K562 (cell line): Measurements from ENCODE around the gene ADCY5.

Experiments
- ATF3 ChIP-seq, 2 experiments: fragments of 450-650 bp in 1 of 2; sonication (generic) in 1 of 2; formaldehyde crosslinking in 1 of 2; IDR thresholded peaks in 1 of 2; conservative IDR thresholded peaks in 1 of 2; 2 replicates each; pipeline versions ENCODE4 v1.6.1 to v1.8.1; 2016 to 2023; ENCODE audit warnings: mild to moderate bottlenecking in 2 of 2, moderate library complexity in 2 of 2, inconsistent platforms in 1 of 2, missing genetic modification reagents in 1 of 2
- BCL6 ChIP-seq: fragments of 250-450 bp; sonication (Bioruptor Pico); IDR thresholded peaks from 2 replicates; pipeline ENCODE4 v1.4.0; 2020
- BRCA1 ChIP-seq, 2 experiments: fragments of 450-650 bp in 1 of 2; sonication (generic) in 1 of 2; formaldehyde crosslinking in 1 of 2; IDR thresholded peaks; 2 replicates each; pipeline versions ENCODE4 v1.5.0 to v1.6.1; 2017 to 2020; ENCODE audit warnings: mild to moderate bottlenecking in 1 of 2, missing genetic modification reagents in 1 of 2
- CTCF ChIP-seq, 3 experiments: IDR thresholded peaks in 2 of 3; conservative IDR thresholded peaks in 1 of 3; 2 replicates each; pipeline ENCODE4 v1.5.1; 2011 to 2012; ENCODE audit warnings: low read length in 3 of 3, mild to moderate bottlenecking in 3 of 3, control low read depth in 2 of 3, improper control_type of control experiment in 1 of 3, inconsistent platforms in 1 of 3, low read depth in 1 of 3, mixed read lengths in 1 of 3, moderate library complexity in 1 of 3; ENCODE audit not compliant: insufficient read depth in 2 of 3
- EZH2 ChIP-seq: IDR thresholded peaks from 2 replicates; pipeline ENCODE4 v1.6.1; 2012; ENCODE audit warnings: low read depth, mild to moderate bottlenecking, inconsistent platforms, low read length, borderline replicate concordance
- MTF1 ChIP-seq: fragments of 250-450 bp; sonication (Bioruptor Pico); IDR thresholded peaks from 2 replicates; pipeline ENCODE4 v1.9.0; 2021; ENCODE audit warnings: moderate library complexity, mild to moderate bottlenecking, inconsistent platforms, borderline replicate concordance
- PHF20 ChIP-seq: fragments of 450-650 bp; IDR thresholded peaks from 2 replicates; pipeline ENCODE4 v1.6.1; 2018; ENCODE audit not compliant: partially characterized antibody
- RCOR1 ChIP-seq, 2 experiments: IDR thresholded peaks; 2 replicates each; pipeline ENCODE4 v1.6.1; 2012; ENCODE audit warnings: low read depth in 2 of 2, low read length in 2 of 2, borderline replicate concordance in 1 of 2, improper control_type of control experiment in 1 of 2
- ZNF639 ChIP-seq, 2 experiments: fragments of 200-800 bp in 1 of 2; sonication (Bioruptor generic) in 1 of 2; sonication (generic) in 1 of 2; formaldehyde crosslinking in 1 of 2; IDR thresholded peaks in 1 of 2; conservative IDR thresholded peaks in 1 of 2; 2 replicates each; pipeline versions ENCODE4 v1.5.0 to v1.6.1; 2016 to 2020; ENCODE audit warnings: missing compliant biosample characterization in 1 of 2, missing genetic modification characterization in 1 of 2, missing genetic modification reagents in 1 of 2

GRCh38 chr3:123305192-123305591 is 143.7 kb downstream of the ADCY5 start:
- TF ChIP-seq CTCF (IDR thresholded peaks at IDR 0.05 in 2 of 3, conservative IDR thresholded peaks at IDR 0.05 in 1 of 3; ENCODE audit: insufficient read depth in 2 of 3, low read depth in 1 of 3, low read length in 3 of 3) (no peak), ATF3 (IDR thresholded peaks at IDR 0.05) (no peak), ATF3 (CRISPR knock-in tag; conservative IDR thresholded peaks at IDR 0.05) (no peak), BCL6 (CRISPR knock-in tag) (no peak), MTF1 (no peak), RCOR1 (IDR thresholded peaks at IDR 0.05; ENCODE audit: borderline replicate concordance in 1 of 2, low read depth in 2 of 2, low read length in 2 of 2) (no peak), EZH2 (no peak), PHF20 (no peak), ZNF639 (CRISPR knock-in tag; conservative IDR thresholded peaks at IDR 0.05 in 1 of 2, IDR thresholded peaks at IDR 0.05 in 1 of 2) (no peak), BRCA1 (IDR thresholded peaks at IDR 0.05) (no peak), BRCA1 (CRISPR knock-in tag; IDR thresholded peaks at IDR 0.05) (no peak)
